Skin epidermis (tissue), 12 donors: ENCODE data around the gene CTDSP1.
A peak's percentile ranks its signal among the peaks of the same experiment; 100 is the strongest.

ENCODE experiments used
- H3K27ac ChIP-seq, 21 experiments: fragments of 200-600 bp; sonication (generic) in 11 of 21; one replicate each; pipeline ENCODE4 v1.5.0; 2020; ENCODE audit warnings: mild to moderate bottlenecking in 3 of 21, inconsistent platforms in 2 of 21, moderate library complexity in 2 of 21
- H3K4me3 ChIP-seq, 7 experiments: fragments of 200-600 bp; sonication (generic) in 2 of 7; one replicate each; pipeline ENCODE4 v1.5.0; 2020; ENCODE audit warnings: inconsistent platforms in 2 of 7, mild to moderate bottlenecking in 2 of 7, moderate library complexity in 1 of 7

The CTDSP1 gene

GRCh38 chr2:218407717-218408116 is 8.0 kb downstream of the CTDSP1 start:
- peak overlapping the region in 4 of 21 experiments; percentile 74 to 95 (median 90) for H3K27ac ChIP-seq

GRCh38 chr2:218418321-218418716 is 18.7 kb downstream of the CTDSP1 start:
- H3K4me3 ChIP-seq = no peak overlapping the region
- H3K27ac ChIP-seq = no peak overlapping the region

More at GRCh38 chr2:218407717-218408116, 8.0 kb downstream of the CTDSP1 start:
- no peak overlapping the region for H3K4me3 ChIP-seq

GRCh38 chr2:218418717-218419458 is 19.2 kb downstream of the CTDSP1 start, which contains the start of gene VIL1:
Gene VIL1, plus strand, starts transcription at chr2:218419123. Its CDS starts 4,656 bp downstream, at chr2:218423779.
- Histone ChIP-seq H3K27ac (no peak within 1 kb of the TSS), H3K4me3 (no peak within 1 kb of the TSS)

GRCh38 chr2:218419630-218420216 is 20.1 kb downstream of the CTDSP1 start:
- Histone ChIP-seq H3K4me3 (no peak overlapping the region), H3K27ac (no peak overlapping the region)

- Histone ChIP-seq H3K4me3 (no peak overlapping the region), H3K27ac (no peak overlapping the region)
These were observed 21.4 kb downstream of the CTDSP1 start for GRCh38 chr2:218421027-218421426.

GRCh38 chr2:218422403-218423086 is 22.9 kb downstream of the CTDSP1 start:
- no peak overlapping the region for H3K27ac ChIP-seq
- H3K4me3 ChIP-seq = no peak overlapping the region

- no peak overlapping the region for H3K4me3 ChIP-seq
These were observed 23.9 kb downstream of the CTDSP1 start for GRCh38 chr2:218423584-218423983.

GRCh38 chr2:218425531-218425930 is 25.9 kb downstream of the CTDSP1 start:
- Histone ChIP-seq H3K4me3 (no peak overlapping the region), H3K27ac (no peak overlapping the region)

More at GRCh38 chr2:218423584-218423983, 23.9 kb downstream of the CTDSP1 start:
- H3K27ac ChIP-seq = no peak overlapping the region

GRCh38 chr2:218427741-218428140 is 28.1 kb downstream of the CTDSP1 start:
- no peak overlapping the region for H3K4me3 ChIP-seq
- no peak overlapping the region for H3K27ac ChIP-seq

GRCh38 chr2:218428846-218429558 is 29.3 kb downstream of the CTDSP1 start:
- Histone ChIP-seq H3K4me3 (no peak overlapping the region), H3K27ac (no peak overlapping the region)

- Histone ChIP-seq H3K27ac (no peak overlapping the region), H3K4me3 (no peak overlapping the region)
These were observed 30.4 kb downstream of the CTDSP1 start for GRCh38 chr2:218429911-218430692.

- no peak overlapping the region for H3K4me3 ChIP-seq
- H3K27ac ChIP-seq = no peak overlapping the region
These were observed 31.1 kb downstream of the CTDSP1 start for GRCh38 chr2:218430721-218431120.

GRCh38 chr2:218431878-218432277 is 32.2 kb downstream of the CTDSP1 start:
- H3K27ac ChIP-seq = no peak overlapping the region
- no peak overlapping the region for H3K4me3 ChIP-seq

GRCh38 chr2:218432676-218433365 is 33.2 kb downstream of the CTDSP1 start:
- Histone ChIP-seq H3K4me3 (no peak overlapping the region), H3K27ac (no peak overlapping the region)

GRCh38 chr2:218434456-218434855 is 34.8 kb downstream of the CTDSP1 start:
- no peak overlapping the region for H3K27ac ChIP-seq

GRCh38 chr2:218435003-218435982 is 35.6 kb downstream of the CTDSP1 start:
- no peak overlapping the region for H3K27ac ChIP-seq
- no peak overlapping the region for H3K4me3 ChIP-seq

More at GRCh38 chr2:218434456-218434855, 34.8 kb downstream of the CTDSP1 start:
- no peak overlapping the region for H3K4me3 ChIP-seq

- H3K4me3 ChIP-seq = no peak overlapping the region
- no peak overlapping the region for H3K27ac ChIP-seq
These were observed 37.3 kb downstream of the CTDSP1 start for GRCh38 chr2:218436992-218437391.

- no peak overlapping the region for H3K27ac ChIP-seq
These were observed 38.3 kb downstream of the CTDSP1 start for GRCh38 chr2:218437969-218438368.

More at GRCh38 chr2:218437969-218438368, 38.3 kb downstream of the CTDSP1 start:
- no peak overlapping the region for H3K4me3 ChIP-seq
